GM12873 (cell line): ENCODE measurements around the gene PLK3.

Experiments used
- CTCF ChIP-seq: IDR thresholded peaks from 2 replicates; pipeline ENCODE4 v1.5.1; 2012; ENCODE audit warnings: low read depth, mild to moderate bottlenecking, moderate library complexity, low read length, control low read depth; ENCODE audit not compliant: insufficient read depth; ENCODE audit errors: missing control alignments

PLK3 gene

GRCh38 chr1:44822131-44822701, 22.0 kb downstream of the PLK3 start:
- no peak for TF ChIP-seq CTCF

- no peak for TF ChIP-seq CTCF
These were observed 22.8 kb downstream of the PLK3 start for GRCh38 chr1:44822981-44823451.

GRCh38 chr1:44826375-44827196, 26.4 kb downstream of the PLK3 start:
- TF ChIP-seq CTCF = no peak

- TF ChIP-seq CTCF = peak; percentile 48
These were observed 27.2 kb downstream of the PLK3 start for GRCh38 chr1:44827197-44828002.

- TF ChIP-seq CTCF = no peak
These were observed 27.9 kb downstream of the PLK3 start for GRCh38 chr1:44828003-44828651.

GRCh38 chr1:44828841-44829440, 28.8 kb downstream of the PLK3 start:
- TF ChIP-seq CTCF = no peak
